Stimulated activated CD4-positive, alpha-beta T cell treated with anti-CD3 and anti-CD28 coated beads, Interleukin-4, amount 100 ng/mL, for 1 hour (primary cell): ENCODE measurements around the gene PAWR.
"Not testable (repeated sequence)": the region's sequence is repeated elsewhere in the genome, so short reads cannot be mapped to it uniquely, and the experiment has no call there.

Experiments
- DNase-seq: peaks from one replicate; pipeline ENCODE4 v3.0.0-alpha.2; 2020

The PAWR gene

DNA sequence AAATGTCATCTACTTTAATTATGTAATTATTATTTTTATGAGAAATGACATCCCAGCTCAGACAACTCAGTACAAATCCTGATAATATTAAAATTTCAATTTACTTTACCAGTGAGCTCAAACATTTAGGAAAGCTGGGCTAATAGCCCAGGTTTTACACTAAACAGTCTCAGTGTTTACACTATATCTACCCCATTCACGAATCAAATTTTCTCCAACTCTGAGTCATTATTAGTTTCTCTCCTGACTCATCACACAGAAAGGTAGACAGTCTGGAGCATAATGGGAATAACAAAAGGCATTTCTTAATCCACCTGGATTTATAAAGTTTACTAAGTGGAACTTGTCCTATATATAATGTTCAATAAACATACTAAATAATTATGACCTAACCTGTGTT, 5.7 kb downstream of the PAWR start:
- DNase-seq, result no peak

DNA sequence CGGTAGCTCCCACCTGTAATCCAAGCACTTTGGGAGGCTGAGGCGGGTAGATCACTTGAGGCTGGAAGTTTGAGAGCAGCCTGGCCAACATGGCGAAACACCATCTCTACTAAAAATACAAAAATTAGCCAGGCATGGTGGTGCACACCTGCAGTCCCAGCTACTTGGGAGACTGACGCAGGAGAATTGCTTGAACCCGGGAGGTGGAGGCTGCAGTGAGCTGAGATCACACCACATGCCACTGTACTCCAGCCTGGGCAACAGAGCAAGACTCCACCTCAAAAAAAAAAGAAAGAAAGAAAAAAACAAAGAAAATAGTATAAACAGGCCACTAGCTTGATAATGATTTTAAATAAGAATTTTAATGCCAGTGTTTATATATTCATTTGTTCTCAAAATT, 6.4 kb downstream of the PAWR start:
- DNase-seq, result not testable (repeated sequence)

GRCh38 chr12:79682593-79682992, 8.2 kb downstream of the PAWR start:
- DNase-seq, result no peak

- DNase-seq, result no peak
Observed at GRCh38 chr12:79681008-79681590, 9.7 kb downstream of the PAWR start.

DNA sequence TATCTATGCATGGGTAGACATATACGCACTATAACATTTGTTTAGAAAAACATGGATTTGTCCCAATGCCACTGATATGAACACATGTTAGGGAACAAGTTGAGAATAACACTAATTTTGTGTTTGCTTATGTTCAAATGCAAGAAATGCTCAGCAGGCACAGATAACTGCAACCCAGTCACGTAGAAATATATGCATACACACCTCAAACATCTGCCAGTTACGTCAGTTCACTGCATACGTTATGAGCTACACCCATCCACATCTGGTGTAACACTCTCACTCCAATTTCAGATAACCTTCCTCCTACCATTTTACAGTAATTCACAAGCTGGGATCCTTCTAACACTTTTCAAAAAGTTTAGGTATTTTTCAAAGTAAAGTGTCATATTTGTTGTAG, 10.7 kb downstream of the PAWR start:
- no peak for DNase-seq

GRCh38 chr12:79678306-79678705, 12.5 kb downstream of the PAWR start:
- no peak for DNase-seq

GRCh38 chr12:79677672-79678071, 13.1 kb downstream of the PAWR start:
- DNase-seq, result no peak

DNA sequence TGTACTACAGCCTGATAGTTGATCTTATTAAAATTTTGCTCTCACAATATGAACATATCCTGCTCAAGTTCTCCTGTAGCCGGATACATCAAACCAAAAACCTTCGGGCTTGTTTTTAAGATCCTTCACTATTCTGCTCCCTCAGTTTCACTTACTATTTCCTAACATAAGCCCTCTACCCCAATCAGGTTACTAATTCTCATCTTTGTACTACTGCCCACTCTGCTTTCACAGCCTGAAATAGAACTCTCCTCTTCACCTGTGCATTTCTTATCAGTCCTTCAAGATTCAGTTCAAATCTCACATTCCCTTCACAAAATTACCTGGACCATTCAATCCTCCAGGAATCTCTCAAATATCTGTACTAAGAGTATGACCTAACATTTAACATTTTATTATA, 14.2 kb downstream of the PAWR start:
- DNase-seq, result no peak

GRCh38 chr12:79674629-79675028, 16.1 kb downstream of the PAWR start:
- no peak for DNase-seq

DNA sequence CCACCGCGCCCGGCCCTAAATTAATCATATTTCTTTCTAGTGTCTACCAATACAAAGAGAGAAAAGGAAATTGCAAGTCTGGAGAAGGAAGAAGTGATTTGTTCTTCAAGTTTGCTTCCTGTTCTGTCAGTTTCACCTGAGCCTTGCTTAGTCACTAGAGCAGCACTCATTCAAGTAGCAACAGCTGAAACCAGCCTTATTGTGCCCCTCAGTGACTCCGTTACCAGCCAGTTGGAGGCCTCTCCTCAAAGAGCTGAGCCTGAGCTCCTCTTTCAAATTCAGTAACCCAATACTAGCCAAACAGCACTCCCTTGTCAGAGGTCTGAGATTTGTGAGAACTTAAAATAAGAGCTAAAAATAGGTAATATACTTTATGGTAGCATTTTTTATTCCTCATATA, 17.4 kb downstream of the PAWR start:
- no peak for DNase-seq

GRCh38 chr12:79668113-79668512, 22.7 kb downstream of the PAWR start:
- DNase-seq, result no peak

GRCh38 chr12:79665212-79665887, 25.4 kb downstream of the PAWR start:
- DNase-seq, result no peak

DNA sequence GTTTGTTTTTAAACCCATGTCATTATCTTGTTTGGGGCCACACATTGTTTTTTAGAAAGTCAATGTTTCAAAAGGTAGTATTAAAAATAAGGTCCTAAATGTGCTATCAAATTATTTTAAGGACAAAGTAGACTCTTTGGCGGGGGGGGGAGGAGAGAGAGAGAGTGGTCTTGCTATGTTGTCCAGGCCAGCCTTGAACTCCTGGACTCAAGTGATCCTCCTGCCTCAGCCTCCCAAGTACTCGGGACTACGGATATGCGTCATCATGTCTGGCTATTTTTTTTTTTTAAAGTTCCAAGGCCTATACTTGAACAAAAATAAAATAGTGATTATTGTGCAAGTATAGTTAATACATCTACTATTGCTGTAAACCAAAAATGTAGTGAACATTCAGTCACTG, 26.2 kb downstream of the PAWR start:
- DNase-seq, result no peak

DNA sequence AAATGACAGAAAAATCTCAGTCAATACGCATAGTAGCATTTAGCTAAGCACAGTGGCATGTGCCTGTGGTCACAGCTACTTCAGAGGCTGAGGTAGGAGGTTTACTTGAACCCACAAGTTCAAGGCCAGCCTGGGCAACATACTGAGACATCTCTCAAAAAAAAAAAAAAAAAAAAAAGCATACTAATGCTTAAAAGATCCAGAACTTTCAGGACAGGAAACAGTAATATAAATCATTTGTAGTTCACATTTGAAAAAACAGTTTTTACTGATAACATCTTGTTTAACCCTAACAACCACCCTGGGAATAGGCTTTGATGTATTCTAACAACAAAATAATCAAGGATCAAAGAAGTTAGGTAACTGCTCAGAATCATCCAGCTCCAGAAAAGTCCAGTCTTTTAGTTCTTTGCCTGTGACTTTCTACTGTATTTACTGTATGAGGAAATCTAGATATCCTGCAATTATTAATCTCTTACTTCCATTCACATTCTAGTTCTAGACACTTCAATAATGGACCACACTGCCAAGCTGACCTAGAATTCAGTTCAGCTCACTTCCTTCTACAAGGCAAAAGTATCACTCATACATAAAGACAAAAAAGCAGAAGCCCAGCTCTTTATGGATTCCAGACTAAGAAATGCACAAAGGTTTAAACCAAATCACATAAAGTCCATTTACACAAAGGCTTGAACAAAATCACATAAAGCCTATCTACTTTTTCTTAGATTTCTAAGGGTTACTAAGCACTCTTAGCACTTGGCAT, 28.5 kb downstream of the PAWR start:
- no peak for DNase-seq

DNA sequence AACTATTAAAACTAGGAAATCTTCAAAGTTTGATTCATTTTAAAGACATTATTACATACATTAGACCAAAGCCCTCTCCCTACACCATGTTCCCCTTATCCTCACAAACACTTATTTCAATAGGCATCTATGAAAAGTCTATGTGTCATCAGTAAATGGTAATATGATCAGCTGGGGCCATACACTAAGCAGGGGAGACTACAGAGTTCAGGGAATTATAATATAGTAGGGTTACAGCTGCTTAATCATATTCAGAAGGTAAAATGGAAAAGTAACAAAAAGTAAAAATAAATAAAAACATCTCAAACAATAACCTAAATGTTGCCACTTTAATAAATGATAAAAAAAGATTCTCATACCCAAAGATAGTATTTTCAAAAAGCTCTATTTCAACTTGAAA, 29.1 kb downstream of the PAWR start:
- DNase-seq, result no peak

DNA sequence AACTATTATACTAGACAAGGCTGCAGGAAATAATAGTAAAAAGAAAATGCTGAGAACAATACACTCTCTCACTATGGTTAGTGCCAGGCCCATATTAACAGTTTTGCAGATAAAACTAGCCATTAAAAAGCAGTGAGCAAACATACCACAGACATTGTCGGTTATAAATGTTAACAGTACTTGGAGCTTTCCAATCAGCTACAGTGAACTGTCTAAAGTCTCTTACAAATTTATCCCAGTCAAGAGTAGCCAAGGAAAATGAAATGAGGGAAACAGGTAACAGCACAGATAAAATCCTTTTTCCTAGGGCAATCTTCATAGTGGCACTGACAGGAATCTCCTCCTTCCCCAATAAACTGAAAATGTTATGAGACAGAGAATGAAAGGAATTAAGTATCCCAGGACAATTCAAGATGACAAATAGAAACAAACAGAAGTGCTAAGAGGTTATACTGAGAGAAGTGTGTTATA, 30.8 kb downstream of the PAWR start:
- no peak for DNase-seq

DNA sequence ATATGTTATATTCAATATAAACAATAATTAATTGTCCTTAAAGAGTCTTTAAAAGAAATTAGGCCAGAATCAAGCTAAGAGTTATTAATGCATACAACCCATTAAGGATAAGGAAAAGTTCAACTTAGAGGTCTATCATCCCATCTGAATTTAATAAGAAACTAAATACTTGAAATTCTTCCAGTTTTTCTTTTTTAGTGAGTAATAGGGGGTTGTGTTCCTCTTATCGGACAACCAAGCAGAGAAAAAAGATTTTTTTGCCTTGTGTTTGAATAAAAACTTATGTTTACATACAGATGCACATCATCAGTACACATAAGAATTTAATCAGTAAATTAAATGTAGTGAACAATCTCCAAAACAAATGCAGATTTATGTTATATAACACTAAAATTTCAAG, 32.5 kb downstream of the PAWR start:
- DNase-seq, result no peak

DNA sequence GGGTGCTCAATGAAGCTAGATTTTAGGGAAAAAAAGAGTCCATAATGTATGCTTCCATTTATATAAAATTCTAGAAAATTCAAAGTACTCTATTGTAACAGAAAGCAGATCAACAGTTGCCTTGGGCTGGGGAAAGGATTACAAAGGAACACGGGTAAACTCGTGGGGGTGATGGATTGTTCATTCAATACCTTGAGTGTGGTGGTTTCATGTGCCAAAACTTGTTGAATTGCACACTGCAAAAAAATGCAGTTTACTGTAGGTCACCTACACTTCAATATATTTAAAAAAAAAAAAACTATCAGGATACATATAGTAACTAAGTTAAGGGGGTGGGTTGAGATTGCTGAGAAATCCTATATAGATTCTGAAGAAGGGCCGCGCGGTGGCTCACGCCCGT, 33.6 kb downstream of the PAWR start:
- DNase-seq, result no peak

- DNase-seq, result no peak
Observed at GRCh38 chr12:79655036-79655435, 35.7 kb downstream of the PAWR start.

DNA sequence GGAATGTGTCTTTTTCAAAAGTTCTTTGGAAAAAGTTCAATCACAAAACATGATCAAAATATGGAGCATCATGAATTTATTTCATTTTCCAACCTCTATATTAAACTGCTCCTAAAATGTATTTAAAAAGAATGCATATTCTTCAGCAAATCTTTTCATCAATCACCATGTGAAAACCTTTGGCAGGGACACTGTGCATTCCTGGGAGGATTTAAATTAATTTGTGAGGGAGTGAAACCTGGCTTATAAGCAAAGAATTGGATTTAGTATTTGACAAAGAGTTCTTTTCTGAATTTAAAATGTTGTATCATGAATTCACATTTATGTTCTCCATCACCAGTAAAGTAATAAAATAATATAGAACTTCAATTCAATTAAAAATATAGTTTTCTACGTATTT, 38.2 kb downstream of the PAWR start:
- DNase-seq, result no peak

DNA sequence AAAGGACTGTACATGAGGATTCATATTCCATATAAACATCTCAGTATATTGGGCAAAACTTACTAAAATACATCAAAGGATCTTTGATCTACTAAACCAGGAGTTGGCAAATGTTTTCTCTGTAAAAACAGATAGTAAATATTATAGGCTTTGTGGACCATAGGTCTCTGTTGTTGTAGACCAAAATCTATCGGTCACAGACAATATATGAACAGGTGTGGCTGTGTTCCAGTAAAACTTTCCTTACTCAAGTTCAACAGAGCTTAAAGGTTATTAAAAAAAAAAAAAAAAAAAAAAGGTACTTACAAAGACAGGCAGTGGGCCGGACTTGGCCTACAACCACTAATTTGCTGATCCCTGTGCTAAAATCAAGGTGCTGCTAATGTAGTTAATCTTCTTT, 40.3 kb downstream of the PAWR start:
- no peak for DNase-seq

DNA sequence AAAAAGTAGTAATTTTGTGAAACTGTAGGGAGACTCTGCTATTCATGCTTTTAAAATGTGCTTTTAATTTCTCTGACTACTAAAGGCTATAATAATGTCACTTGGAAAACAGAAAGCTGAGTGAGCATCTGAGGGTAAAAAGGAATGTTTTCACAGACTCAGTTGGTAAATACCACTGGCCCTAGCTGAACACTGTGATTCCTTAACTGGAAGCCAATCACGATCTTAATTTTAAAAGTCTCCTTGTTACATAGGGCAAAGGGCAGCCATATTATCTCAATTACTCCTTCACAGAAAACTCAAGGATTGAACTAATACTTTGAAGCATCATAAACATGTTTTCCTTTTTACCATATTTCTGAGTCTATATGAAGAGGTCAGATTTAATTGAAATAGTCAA, 41.9 kb downstream of the PAWR start:
- DNase-seq, result no peak

GRCh38 chr12:79646843-79647242, 43.9 kb downstream of the PAWR start:
- not testable (repeated sequence) for DNase-seq

GRCh38 chr12:79645235-79645630, 45.5 kb downstream of the PAWR start:
- no peak for DNase-seq
